Dendritic cell treated with granulocyte-macrophage colony-stimulating factor and Interleukin-4, amounts not matched to agents 40 ng/mL and 50 ng/mL, for 4 days (primary cell): Measurements from ENCODE around the gene KLHL5.

ENCODE experiments used
- H3K27ac Mint-ChIP-seq: one replicate; pipeline ENCODE4 v1.8.0; 2022; ENCODE audit warnings: mild to moderate bottlenecking, mixed read lengths
- H3K27me3 Mint-ChIP-seq: one replicate; pipeline ENCODE4 v1.8.0; 2022; ENCODE audit warnings: mild to moderate bottlenecking, mixed read lengths
- H3K36me3 Mint-ChIP-seq: one replicate; pipeline ENCODE4 v1.8.0; 2022; ENCODE audit warnings: low read depth, mixed read lengths
- H3K4me1 Mint-ChIP-seq: one replicate; pipeline ENCODE4 v1.8.0; 2022; ENCODE audit warnings: low read depth, mixed read lengths
- H3K4me3 Mint-ChIP-seq: one replicate; pipeline ENCODE4 v1.8.0; 2022; ENCODE audit warnings: mild to moderate bottlenecking, moderate library complexity, mixed read lengths
- H3K9me3 Mint-ChIP-seq: one replicate; pipeline ENCODE4 v1.8.0; 2022; ENCODE audit warnings: mixed read lengths
- intact Hi-C: fragments of 100-400 bp; cut with micrococcal nuclease; formaldehyde crosslinking; loops from one replicate; pipeline ENCODE4 v1.15.0; 2022

The KLHL5 gene

DNA sequence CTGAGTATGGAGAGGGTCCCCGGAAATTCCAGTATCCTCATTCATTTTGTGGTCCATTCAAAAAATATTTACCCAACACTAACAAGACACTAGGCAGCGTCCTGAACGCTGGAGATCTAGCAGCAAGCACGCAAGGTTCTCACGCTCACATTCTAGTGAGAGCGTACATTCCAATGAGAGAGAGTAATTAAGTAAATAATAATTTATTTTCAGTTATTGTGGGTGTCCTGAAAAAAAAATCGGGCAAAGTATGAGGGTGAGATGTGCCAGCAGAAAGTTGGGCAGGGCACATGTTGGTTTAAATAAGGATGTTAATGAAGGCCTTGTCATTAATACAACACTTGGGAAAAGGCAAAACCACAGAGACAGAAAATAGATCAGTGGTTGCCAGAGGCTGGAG, 25.9 kb upstream of the KLHL5 start:
- Mint-ChIP-seq H3K4me3 (no peak overlapping the region), H3K27me3 (no peaks in the 10 kb centered on the region), H3K4me1 (peaks cover 17% of the 10 kb centered on the region), H3K27ac (no peak overlapping the region), H3K9me3 (no peaks in the 10 kb centered on the region), H3K36me3 (no peaks in the 10 kb centered on the region)
- intact Hi-C loops: no loop called here

DNA sequence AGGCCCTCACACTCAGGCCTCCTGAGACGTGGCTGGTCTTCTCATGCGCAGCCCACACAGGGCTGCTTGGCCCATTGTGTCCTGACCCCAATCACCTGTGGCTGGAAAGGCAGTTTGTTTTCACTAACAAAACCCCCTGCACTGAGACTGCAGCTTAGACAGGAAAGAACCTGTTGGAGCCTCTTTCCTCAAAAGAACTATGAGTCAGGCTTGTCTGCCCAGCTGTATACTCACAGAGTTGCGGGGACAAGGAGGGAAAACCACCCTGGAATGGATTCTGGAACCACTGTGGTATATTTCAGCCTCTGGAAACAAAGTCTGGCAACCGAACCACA, 24.6 kb upstream of the KLHL5 start:
- H3K36me3 Mint-ChIP-seq: no peaks in the 10 kb centered on the region
- intact Hi-C loops: no loop called here
- no peak overlapping the region for H3K4me3 Mint-ChIP-seq
- H3K4me1 Mint-ChIP-seq: peaks cover 18% of the 10 kb centered on the region
- H3K27me3 Mint-ChIP-seq: no peaks in the 10 kb centered on the region
- no peak overlapping the region for H3K27ac Mint-ChIP-seq
- no peaks in the 10 kb centered on the region for H3K9me3 Mint-ChIP-seq

DNA sequence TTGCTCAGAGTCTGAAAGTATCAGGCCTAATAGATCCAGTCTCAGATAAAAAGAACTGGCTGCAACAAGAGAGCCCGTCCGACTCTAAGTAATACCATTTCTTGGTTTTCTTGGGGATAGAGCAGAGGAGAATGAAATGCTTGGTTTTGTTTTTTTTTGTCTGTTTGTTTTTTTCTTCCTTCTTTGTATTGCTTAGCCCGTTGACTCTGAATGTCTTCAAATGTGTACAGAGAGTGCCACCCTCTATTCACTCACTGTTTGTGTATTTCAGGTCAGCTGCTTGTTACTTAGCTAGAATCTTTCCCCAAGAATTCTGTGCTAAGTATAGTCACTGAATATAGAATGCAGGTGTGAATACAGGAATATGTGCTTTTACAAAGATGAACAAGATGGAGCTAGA, 24.1 kb upstream of the KLHL5 start:
- no peaks in the 10 kb centered on the region for H3K9me3 Mint-ChIP-seq
- intact Hi-C loops: no loop called here
- no peaks in the 10 kb centered on the region for H3K36me3 Mint-ChIP-seq
- no peaks in the 10 kb centered on the region for H3K27me3 Mint-ChIP-seq
- H3K27ac Mint-ChIP-seq: peak overlapping the region; percentile 53
- H3K4me3 Mint-ChIP-seq: no peak overlapping the region
- H3K4me1 Mint-ChIP-seq: peaks cover 18% of the 10 kb centered on the region

DNA sequence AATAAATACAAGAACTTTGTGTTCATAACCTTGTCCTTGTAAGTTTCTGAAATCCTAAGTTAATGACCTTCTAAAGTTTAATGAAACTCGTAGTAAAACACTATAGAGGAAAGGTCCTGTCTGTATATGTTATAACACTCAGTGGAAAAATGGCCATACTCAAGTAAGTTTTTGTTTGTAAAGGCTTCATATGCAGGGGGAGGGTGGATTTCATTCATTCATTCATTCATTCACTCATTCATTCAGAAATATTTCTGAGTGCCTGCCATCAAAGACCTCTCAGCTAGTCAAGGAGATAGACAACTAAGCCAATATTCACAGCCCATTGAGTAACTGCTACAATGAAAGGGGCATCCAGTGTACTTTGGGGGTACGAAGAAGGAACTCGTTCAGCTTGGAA, 22.9 kb upstream of the KLHL5 start:
- H3K4me1 Mint-ChIP-seq: peaks cover 29% of the 10 kb centered on the region
- intact Hi-C loops: no loop called here
- no peak overlapping the region for H3K4me3 Mint-ChIP-seq
- H3K27ac Mint-ChIP-seq: no peak overlapping the region
- H3K36me3 Mint-ChIP-seq: no peaks in the 10 kb centered on the region
- no peaks in the 10 kb centered on the region for H3K27me3 Mint-ChIP-seq
- no peaks in the 10 kb centered on the region for H3K9me3 Mint-ChIP-seq

- no peaks in the 10 kb centered on the region for H3K9me3 Mint-ChIP-seq
- peaks cover 45% of the 10 kb centered on the region for H3K4me1 Mint-ChIP-seq
- no peak overlapping the region for H3K4me3 Mint-ChIP-seq
- no peaks in the 10 kb centered on the region for H3K27me3 Mint-ChIP-seq
- peak overlapping the region; percentile 73 for H3K27ac Mint-ChIP-seq
- intact Hi-C loops: no loop called here
- H3K36me3 Mint-ChIP-seq: no peaks in the 10 kb centered on the region
Measured at GRCh38 chr4:39042366-39042765, 19.7 kb upstream of the KLHL5 start.

DNA sequence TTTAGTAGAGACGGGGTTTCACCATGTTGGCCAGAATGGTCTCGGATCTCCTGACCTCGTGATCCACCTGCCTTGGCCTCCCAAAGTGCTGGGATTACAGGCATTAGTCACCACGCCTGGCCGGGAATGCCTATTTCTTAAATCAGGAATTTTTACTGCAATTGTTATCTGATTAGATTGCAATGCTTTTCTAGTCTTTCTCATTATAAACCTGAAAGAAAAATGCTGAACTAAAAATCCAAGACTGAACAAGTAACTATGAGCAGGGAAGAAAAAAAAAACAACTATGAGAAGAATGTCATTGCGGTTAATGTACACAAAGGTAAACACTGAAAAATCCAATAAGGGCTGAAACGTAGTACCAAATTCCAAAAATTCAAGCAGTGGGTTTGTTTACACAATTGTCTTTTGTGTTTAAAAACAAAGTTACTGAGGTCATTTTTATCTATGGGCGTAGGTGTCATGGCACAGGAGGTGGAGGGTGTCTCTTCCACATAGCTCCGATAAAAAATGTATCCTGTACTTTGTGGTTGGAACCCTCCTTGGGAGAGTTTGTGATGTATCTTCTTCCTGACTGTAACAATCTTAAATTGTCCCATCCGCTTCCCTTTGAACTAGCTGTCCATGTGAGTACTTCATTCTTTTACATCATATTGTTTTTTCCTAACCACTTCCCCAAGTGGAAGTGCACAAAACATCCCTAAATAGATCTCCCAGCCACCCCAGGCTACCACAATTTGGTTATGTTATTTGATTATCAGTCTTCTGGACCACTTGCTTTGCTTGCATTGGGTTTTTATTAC, 18.8 kb upstream of the KLHL5 start:
- H3K27me3 Mint-ChIP-seq: no peaks in the 10 kb centered on the region
- no peaks in the 10 kb centered on the region for H3K36me3 Mint-ChIP-seq
- H3K4me3 Mint-ChIP-seq: peak overlapping the region; percentile 41
- H3K9me3 Mint-ChIP-seq: no peaks in the 10 kb centered on the region
- intact Hi-C loops: no loop called here
- peak overlapping the region; percentile 87 for H3K27ac Mint-ChIP-seq
- peaks cover 50% of the 10 kb centered on the region for H3K4me1 Mint-ChIP-seq

DNA sequence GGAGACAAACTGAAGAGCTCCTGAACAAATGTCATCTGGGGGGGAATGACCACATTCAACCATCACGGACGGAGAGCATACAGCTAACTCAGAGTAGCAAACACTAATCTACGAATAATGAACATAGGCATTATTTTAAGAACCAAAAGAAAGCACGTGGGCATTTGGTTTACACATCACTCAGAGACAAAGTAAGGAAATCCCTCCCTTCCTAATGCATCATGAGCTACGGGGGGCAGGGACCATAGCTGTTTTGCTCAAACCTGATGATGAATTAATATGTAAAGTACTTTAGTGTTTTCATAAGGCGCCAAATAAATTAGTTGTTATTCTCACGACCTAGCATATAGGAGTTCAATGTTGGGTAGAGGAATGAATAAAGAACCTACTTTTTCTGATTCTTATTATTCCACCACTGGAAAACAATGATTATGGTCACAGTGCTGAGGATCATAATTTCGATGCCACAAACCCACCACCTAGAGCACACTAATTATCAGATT, 18.1 kb upstream of the KLHL5 start:
- Mint-ChIP-seq H3K4me1 (peaks cover 51% of the 10 kb centered on the region), H3K9me3 (no peaks in the 10 kb centered on the region), H3K27me3 (no peaks in the 10 kb centered on the region), H3K27ac (peak overlapping the region; percentile 87), H3K36me3 (no peaks in the 10 kb centered on the region), H3K4me3 (peak overlapping the region; percentile 74)
- intact Hi-C loops: no loop called here

DNA sequence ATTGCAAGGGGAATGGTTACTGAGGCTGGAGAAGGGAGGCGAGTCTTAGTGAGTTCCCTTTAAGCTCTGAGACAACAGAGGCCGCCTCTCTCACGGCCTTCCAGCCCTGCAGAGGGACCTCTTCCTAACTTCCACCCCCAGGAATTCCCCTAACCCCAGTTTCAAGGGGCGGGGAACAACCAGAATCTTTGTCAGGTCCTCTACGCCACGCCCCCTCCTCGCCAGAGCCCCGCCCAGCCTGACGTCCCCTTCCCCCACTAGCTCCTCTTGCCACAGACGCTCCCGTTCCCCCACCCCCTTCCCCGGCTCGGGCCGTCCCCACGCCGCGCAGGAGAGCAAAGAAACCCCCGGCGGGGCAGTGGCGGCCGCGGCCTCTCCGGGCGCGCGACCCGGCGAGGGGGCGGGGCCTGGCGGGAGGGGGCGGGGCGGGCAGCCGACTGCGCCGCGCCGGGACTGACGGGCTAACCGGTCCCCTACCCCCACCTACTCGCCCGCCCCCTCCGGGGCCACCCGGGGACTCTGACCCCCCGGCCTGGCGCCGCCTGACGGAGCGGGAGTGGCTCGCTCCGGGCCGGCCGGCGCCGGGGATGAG, 17.6 kb upstream of the KLHL5 start:
- no peaks in the 10 kb centered on the region for H3K9me3 Mint-ChIP-seq
- peak overlapping the region; percentile 74 for H3K4me3 Mint-ChIP-seq
- no peaks in the 10 kb centered on the region for H3K36me3 Mint-ChIP-seq
- peaks cover 52% of the 10 kb centered on the region for H3K4me1 Mint-ChIP-seq
- peak overlapping the region; percentile 87 for H3K27ac Mint-ChIP-seq
- intact Hi-C loops: no loop called here
- H3K27me3 Mint-ChIP-seq: no peaks in the 10 kb centered on the region

DNA sequence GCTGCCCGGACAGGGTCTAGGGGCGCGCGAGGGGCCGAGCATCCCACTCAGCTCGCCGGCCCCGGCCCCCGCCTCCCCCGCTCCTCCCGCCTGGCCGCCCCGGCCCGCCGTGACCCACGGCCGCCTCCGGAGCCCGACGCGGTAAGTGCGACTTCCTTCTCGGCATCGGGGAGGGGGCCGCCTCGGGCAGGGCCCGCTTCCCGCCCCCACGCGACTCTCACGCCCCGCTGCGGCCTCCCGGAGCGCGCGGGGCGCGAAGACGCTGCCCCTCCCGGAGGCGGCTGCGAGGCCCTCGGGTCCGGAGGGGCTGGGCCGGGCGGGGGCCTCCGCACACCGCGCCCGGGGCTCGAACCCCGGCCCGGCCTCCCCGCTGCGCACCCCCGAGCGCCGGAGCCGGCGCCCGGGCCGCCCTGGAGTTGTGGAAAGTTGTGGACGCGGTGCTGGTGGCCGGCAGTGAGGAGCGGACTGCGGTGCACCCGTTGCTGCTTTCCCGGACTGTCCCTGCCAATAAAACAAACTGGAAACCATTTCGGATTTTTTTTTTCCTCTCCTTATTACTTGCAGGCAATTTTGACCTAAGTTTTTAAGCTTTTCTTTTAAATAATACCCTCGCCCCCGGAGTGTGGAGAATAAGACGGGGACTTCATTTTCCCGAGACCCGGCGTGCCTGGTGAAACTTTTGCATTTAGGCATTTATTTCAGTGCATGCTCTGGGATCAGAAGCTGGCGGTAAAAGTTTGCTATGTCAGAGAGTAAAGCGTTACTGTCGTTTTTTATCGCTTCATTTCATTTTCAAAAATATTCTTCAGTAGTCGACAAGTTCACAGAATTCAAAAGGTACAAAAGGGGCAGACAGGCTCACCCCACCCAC, 16.8 kb upstream of the KLHL5 start:
- no peaks in the 10 kb centered on the region for H3K9me3 Mint-ChIP-seq
- no peaks in the 10 kb centered on the region for H3K36me3 Mint-ChIP-seq
- H3K4me3 Mint-ChIP-seq: peak overlapping the region; percentile 77
- H3K27me3 Mint-ChIP-seq: no peaks in the 10 kb centered on the region
- intact Hi-C loops: no loop called here
- peak overlapping the region; percentile 87 for H3K27ac Mint-ChIP-seq
- peaks cover 52% of the 10 kb centered on the region for H3K4me1 Mint-ChIP-seq

- peak overlapping the region; percentile 87 for H3K27ac Mint-ChIP-seq
- H3K27me3 Mint-ChIP-seq: no peaks in the 10 kb centered on the region
- intact Hi-C loops: no loop called here
- no peaks in the 10 kb centered on the region for H3K9me3 Mint-ChIP-seq
- peaks cover 55% of the 10 kb centered on the region for H3K4me1 Mint-ChIP-seq
- H3K4me3 Mint-ChIP-seq: peak overlapping the region; percentile 77
- H3K36me3 Mint-ChIP-seq: no peaks in the 10 kb centered on the region
Measured at GRCh38 chr4:39045827-39046221, 16.2 kb upstream of the KLHL5 start.

GRCh38 chr4:39046249-39046648, 15.8 kb upstream of the KLHL5 start:
- intact Hi-C loops: no loop called here
- peaks cover 59% of the 10 kb centered on the region for H3K4me1 Mint-ChIP-seq
- H3K4me3 Mint-ChIP-seq: peak overlapping the region; percentile 77
- no peaks in the 10 kb centered on the region for H3K36me3 Mint-ChIP-seq
- H3K27ac Mint-ChIP-seq: peak overlapping the region; percentile 87
- no peaks in the 10 kb centered on the region for H3K27me3 Mint-ChIP-seq
- no peaks in the 10 kb centered on the region for H3K9me3 Mint-ChIP-seq

GRCh38 chr4:39047681-39048080, 14.4 kb upstream of the KLHL5 start:
- H3K4me1 Mint-ChIP-seq: peaks cover 56% of the 10 kb centered on the region
- no peaks in the 10 kb centered on the region for H3K27me3 Mint-ChIP-seq
- H3K9me3 Mint-ChIP-seq: no peaks in the 10 kb centered on the region
- intact Hi-C loops: no loop called here
- H3K36me3 Mint-ChIP-seq: no peaks in the 10 kb centered on the region
- H3K4me3 Mint-ChIP-seq: no peak overlapping the region
- H3K27ac Mint-ChIP-seq: no peak overlapping the region

GRCh38 chr4:39048311-39048710, 13.7 kb upstream of the KLHL5 start:
- Mint-ChIP-seq H3K27ac (peak overlapping the region; percentile 62), H3K4me3 (no peak overlapping the region), H3K27me3 (no peaks in the 10 kb centered on the region), H3K36me3 (no peaks in the 10 kb centered on the region), H3K9me3 (no peaks in the 10 kb centered on the region), H3K4me1 (peaks cover 52% of the 10 kb centered on the region)
- intact Hi-C loops: no loop called here

- Mint-ChIP-seq H3K36me3 (no peaks in the 10 kb centered on the region), H3K27me3 (no peaks in the 10 kb centered on the region), H3K27ac (no peak overlapping the region), H3K4me1 (peaks cover 43% of the 10 kb centered on the region), H3K4me3 (no peak overlapping the region), H3K9me3 (no peaks in the 10 kb centered on the region)
- intact Hi-C loops: no loop called here
Measured at GRCh38 chr4:39050590-39050989, 11.4 kb upstream of the KLHL5 start.
